GM21515 (cell line): ENCODE measurements around the gene TTC12.

Experiments
- ATAC-seq: cut with Tn5 transposase; IDR thresholded peaks from one replicate; pipeline ENCODE4 v1.9.1; 2021; ENCODE audit not compliant: unreplicated experiment

Gene TTC12

DNA sequence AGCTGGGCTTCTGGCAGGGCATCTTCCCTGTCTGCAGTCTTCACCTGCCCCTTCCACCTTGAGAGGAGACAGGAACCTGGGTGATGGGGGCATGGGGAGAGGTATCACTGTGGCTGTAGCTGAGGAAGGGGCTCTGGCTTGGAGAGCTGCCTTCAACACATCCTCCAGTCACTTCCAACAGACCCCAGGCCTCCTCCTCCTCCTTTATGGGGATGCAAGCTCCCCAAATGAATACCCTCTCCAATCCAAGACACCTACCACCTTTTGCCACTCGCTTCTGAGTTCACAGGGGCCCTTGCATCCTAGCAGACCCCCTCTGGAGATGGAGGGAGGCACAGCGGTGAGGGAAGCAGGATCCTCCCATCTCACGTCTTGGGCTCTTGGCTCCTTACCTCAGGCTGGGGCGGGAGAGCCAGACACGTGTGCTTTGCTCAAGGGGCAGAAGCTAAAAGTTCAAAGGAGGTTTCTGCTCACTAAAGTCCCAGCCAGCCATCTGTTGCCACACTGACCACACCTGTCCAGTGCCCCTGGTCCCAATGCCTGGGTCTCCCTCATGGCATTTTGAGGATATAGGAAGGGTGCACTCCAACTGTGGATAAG is 86.3 kb downstream of the TTC12 start:
- ATAC-seq: no peak

DNA sequence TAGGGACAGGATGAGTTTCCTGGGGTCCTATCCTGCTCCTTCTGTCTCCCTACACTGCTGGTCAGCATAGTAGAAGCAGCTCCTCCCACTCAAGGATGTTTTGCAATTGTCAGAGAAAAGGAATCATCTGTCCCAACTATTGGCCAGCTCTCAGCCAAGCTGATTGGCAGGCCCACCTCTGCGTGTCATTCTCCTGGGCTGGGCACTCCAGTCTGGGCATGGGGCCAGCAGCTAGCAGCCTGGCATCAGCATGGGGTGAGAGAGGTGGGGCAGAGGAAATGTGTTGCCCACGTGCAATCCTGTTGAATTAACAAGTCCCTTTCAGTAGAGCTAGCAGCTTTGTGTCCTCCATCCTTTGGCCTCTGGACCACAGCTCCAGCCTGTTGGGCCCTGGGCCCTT is 87.3 kb downstream of the TTC12 start:
- no peak for ATAC-seq

DNA sequence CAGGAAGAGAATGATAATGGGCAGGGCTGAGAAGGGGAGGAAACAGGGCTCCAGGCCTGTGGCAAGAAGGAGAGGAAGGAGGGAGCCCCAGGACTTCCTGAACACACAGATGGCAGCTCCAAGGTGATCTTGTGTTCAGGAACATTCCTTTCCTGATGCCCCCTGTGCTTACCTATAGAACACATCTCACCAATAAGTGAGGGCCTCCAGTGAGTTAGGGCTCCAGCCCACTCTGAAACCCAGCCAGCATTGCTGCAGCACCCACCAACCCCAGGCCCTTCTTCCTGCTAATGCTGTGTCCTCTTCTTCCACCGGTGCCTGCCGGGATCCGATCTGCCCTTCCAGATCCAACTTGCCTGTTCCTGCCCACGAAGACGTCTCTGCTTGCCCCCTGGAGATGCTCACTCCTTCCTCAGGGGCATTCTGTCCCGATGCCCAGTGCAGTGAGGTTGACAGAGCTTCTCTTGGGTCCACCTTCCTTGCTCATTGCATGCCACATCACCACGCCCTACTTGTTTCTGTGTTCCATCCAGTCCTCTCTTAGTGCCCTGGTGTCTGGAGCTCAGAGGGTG is 90.6 kb downstream of the TTC12 start:
- ATAC-seq: no peak

DNA sequence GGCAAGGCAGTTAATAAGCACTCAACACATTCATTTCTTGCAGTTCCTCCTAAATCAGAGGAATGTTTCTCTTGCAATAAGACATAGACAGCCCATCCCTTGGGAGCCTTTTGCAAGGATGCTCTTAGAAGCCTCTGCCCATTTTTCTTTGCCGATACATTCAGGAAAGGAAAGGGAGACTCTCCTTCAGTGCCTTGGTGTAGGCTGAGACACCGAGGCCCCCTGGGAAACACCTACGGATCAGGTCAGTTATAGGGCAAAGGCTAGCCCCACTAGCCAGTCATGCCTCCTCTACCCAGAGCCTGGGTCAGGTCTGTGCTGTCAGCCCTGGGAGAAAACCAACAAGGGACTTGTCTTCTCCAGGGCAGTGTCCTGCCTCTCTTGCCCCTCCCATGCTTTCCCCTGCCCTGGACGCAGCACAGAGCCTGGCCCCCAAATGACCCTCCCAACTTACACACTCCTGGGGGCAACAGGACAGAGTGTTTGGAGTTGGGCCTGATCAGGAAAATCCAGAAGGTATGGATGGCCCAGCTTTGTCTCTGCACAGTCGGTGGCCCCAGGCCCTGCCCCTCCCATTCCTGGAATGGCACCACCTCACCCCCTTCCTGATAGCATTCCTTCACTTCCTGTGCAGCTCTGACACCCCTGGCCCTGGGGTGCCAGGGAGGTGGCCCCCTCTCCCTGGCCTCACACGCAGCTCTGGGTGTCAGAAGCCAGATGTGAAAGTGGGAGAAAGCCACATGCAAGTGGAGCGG is 91.5 kb downstream of the TTC12 start:
- ATAC-seq: no peak

DNA sequence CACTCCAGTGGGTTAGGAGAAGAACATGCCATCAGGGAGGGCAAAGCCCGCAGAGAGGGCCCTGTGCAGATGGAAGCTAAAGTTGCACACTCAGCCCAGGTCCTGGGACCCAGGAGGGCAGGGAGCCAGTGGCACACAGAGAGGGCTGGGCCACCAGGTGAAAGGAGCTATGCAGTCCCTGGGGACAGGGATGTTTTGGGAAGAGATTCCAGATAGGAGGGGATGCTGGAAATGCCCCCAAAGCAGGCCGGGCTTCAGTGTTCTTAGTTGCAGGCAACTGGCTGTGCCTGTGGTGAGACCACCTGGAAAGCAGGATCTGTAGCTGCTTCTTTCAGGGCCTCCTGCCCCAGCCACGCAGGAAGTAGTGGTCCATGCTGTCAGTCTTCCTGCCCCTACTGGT is 92.8 kb downstream of the TTC12 start:
- ATAC-seq: no peak

DNA sequence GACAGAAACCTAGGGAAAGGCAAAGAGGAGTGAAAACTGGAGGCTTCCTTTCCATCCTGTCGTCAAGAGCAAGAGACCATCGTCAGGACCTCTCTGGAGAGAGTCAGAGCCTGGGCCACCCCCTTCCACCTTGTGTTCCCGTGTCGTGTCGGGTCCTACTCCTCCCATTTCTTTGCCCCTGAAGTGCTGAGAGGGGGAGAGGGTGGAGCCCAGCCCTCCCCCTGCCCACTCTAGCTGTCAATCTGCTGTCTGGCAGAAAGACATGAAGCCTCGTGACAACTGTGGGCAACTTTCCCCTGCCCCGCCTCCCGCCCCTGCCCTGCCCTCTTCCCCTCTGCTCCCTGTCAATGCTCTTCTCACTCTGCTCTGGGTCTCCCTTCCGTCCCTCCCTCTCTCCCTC is 93.8 kb downstream of the TTC12 start:
- ATAC-seq: no peak

DNA sequence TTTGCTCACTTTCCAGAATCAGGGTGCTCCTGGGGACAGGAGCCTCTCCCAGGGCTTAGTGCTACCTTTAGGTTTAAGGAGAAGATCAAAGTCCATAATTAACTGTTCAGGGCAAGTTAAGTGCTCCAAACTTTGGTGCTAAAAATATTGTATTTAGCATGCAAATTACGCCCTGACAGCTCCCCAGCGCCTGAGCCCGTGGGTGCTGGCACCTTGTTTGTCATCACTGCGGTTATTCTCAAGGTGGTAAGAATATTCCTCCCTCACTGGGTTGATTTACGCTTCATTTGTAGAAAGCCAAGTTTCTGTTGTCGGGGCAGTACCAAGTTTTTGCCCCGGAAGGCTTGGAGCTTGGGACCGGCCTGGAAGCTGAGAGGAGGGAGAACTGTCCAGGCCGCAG is 94.5 kb downstream of the TTC12 start:
- no peak for ATAC-seq

DNA sequence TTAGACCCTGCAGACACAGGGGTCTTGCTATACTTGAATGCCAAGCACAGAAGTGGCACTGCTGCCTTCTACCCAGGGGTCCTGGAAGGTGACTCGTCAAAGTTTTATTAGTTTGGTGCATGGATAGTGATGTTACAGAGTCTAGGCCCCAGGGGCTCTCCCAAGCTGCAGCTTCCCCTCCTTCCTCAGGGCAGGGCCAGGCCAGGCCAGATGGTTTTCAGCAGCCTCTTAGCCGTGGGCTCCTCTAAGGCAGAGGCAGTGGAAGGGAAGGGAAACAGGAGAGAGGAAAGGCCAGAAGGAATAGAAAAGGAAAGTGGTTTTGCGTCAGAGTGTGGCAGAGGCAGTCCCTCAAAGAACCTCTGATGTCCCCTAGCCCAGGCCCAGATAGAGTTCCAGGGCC is 95.1 kb downstream of the TTC12 start:
- no peak for ATAC-seq

DNA sequence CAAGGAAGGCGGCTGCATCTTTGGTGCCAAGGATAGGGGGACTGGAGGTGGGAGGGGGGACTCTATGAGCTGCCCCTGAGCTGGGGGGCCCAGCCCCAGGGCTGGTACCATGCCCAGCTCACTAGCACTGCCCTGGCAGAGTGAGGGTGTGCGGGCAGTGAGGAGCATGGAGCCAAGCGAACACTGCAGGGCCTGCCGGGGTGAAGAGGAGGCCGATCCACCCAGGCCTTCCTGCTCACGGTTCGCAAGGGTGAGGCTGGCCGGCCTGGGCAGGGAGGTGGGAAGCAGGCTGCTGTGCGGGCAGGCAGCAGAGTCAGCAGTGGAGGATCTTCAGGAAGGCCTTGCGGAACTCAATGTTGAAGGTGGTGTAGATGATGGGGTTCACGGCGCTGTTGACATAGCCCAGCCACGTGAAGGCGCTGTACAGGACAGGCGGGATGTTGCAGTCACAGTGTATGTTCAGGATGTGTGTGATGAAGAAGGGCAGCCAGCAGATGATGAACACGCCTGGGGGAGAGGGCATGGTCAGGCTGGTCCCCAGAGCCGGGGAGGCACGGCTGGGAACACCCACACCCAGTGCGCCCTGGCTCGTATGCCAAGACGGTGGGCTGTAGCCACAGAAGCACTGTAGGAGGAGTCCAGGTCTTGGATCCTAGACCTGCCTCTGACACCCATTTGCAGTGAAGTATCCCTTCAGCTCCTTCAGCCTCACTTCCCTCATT is 96.2 kb downstream of the TTC12 start:
- ATAC-seq: no peak

DNA sequence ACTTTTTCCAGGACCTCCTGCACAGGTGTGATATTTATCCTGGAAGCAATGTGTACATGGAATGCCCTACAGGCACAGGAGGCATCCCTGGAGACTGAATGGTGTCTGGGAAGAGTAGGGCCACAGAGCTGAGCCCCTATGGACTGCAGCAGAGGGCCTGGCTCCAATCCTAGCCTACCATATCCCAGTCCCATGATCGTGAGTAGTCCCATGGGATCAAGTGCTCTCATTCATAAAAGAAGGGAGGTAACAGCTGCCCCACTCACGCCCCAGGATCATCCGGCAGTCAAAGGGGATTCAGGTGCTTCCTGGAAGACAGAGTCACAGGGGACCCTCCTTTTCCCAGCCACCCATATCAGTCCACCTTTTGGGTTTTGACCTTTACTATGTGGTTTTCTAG is 97.2 kb downstream of the TTC12 start:
- no peak for ATAC-seq

DNA sequence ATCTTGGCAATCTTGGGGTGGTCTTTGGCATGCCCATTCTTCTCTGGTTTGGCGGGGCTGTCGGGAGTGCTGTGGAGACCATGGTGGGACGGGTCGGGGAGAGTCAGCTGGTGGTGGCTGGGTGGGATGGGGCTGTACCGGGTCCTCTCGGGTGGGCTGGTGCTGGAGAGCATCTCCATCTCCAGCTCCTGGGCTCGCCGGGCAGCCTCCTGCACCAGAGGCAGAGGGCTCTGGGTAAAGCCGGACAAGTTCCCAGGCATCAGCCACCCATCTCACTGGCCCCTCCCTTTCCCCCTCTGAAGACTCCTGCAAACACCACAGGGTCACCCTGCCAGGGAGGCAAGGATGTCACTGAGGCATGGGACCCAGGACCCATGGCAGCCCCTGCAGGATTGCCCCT is 98.3 kb downstream of the TTC12 start:
- no peak for ATAC-seq

DNA sequence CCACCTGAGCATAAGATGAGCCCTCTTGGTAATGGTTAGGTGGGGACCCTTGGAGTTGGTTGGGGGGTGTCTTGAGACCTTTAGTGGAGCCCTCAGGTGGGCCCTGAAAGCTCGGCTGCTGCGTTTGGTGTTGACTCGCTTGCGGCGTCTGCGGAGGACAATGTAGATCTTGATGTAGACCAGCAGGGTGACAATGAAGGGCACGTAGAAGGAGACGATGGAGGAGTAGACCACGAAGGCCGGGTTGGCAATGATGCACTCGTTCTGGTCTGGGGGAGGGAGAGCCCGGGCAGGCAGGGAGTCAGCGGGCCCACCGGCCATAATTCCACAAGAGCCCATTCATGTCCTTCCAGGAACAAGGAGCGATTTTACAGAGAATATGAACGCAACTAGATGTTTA is 101.0 kb downstream of the TTC12 start:
- ATAC-seq: no peak
